Astrocyte (in vitro differentiated cells and primary cell): ENCODE data around the gene GRIP1. TPM values are rescaled to one million over a fixed set of nuclear protein-coding genes. Genes with fewer than 3 reads are reported as not detected.

Source experiments
- DNase-seq: peaks from one replicate; pipeline ENCODE4 v3.0.0-alpha.2; 2010; ENCODE audit warnings: low read depth
- FAIRE-seq: peaks from 2 replicates; lab custom pipeline; 2011; peaks lifted over from hg19 to GRCh38; lab: Jason Lieb, UNC
- H2AFZ ChIP-seq: 2 replicates; pipeline ENCODE4 v1.6.0; 2012; ENCODE audit warnings: low read depth, low read length, inconsistent platforms
- H3K27ac ChIP-seq: 2 replicates; pipeline ENCODE4 v1.5.1; 2011; ENCODE audit warnings: low read depth, low read length, inconsistent platforms
- H3K27me3 ChIP-seq: 2 replicates; pipeline ENCODE4 v1.6.0; 2011; ENCODE audit warnings: low read length, inconsistent platforms; ENCODE audit not compliant: insufficient read depth
- H3K36me3 ChIP-seq: 2 replicates; pipeline ENCODE4 v1.5.1; 2011; ENCODE audit warnings: low read length, inconsistent platforms; ENCODE audit not compliant: insufficient read depth
- H3K4me1 ChIP-seq: 2 replicates; pipeline ENCODE4 v1.5.1; 2011; ENCODE audit warnings: low read length, inconsistent platforms; ENCODE audit not compliant: insufficient read depth
- H3K4me2 ChIP-seq: 2 replicates; pipeline ENCODE4 v1.6.0; 2012; ENCODE audit warnings: low read length, inconsistent platforms
- H3K4me3 ChIP-seq: 2 replicates; pipeline ENCODE4 v1.5.1; 2011; ENCODE audit warnings: low read depth, mild to moderate bottlenecking, low read length, inconsistent platforms; ENCODE audit not compliant: insufficient read depth
- H3K79me2 ChIP-seq: 2 replicates; pipeline ENCODE4 v1.6.0; 2012; ENCODE audit warnings: mild to moderate bottlenecking, low read length, inconsistent platforms; ENCODE audit not compliant: insufficient read depth
- H3K9ac ChIP-seq: 2 replicates; pipeline ENCODE4 v1.6.0; 2012; ENCODE audit warnings: mild to moderate bottlenecking, low read length, inconsistent platforms
- H3K9me3 ChIP-seq: 2 replicates; pipeline ENCODE4 v1.5.1; 2012; ENCODE audit warnings: low read depth, mild to moderate bottlenecking, low read length, inconsistent platforms; ENCODE audit not compliant: insufficient read depth
- H4K20me1 ChIP-seq: 2 replicates; pipeline ENCODE4 v1.6.0; 2012; ENCODE audit warnings: low read length, inconsistent platforms; ENCODE audit not compliant: insufficient read depth
- H3K27ac Mint-ChIP-seq: one replicate; pipeline ENCODE4 v1.8.0; 2021; ENCODE audit warnings: mild to moderate bottlenecking, mixed read lengths; ENCODE audit not compliant: unreplicated experiment
- H3K27me3 Mint-ChIP-seq: one replicate; pipeline ENCODE4 v1.8.0; 2021; ENCODE audit warnings: low read depth, mixed read lengths; ENCODE audit not compliant: unreplicated experiment
- H3K36me3 Mint-ChIP-seq: one replicate; pipeline ENCODE4 v1.8.0; 2021; ENCODE audit warnings: low read depth, mixed read lengths; ENCODE audit not compliant: unreplicated experiment
- H3K4me1 Mint-ChIP-seq: one replicate; pipeline ENCODE4 v1.8.0; 2021; ENCODE audit warnings: low read depth, mixed read lengths; ENCODE audit not compliant: unreplicated experiment
- H3K4me3 Mint-ChIP-seq: one replicate; pipeline ENCODE4 v1.8.0; 2021; ENCODE audit warnings: mild to moderate bottlenecking, moderate library complexity, mixed read lengths; ENCODE audit not compliant: unreplicated experiment
- H3K9me3 Mint-ChIP-seq: one replicate; pipeline ENCODE4 v1.8.0; 2021; ENCODE audit warnings: mild to moderate bottlenecking, mixed read lengths; ENCODE audit not compliant: unreplicated experiment
- EZH2 ChIP-seq: IDR thresholded peaks from 2 replicates; pipeline ENCODE4 v1.6.1; 2012; ENCODE audit warnings: mild to moderate bottlenecking, low read length, inconsistent platforms; ENCODE audit not compliant: insufficient read depth
- total RNA-seq: library from RNA; stranded (reverse); gene quantifications from 2 replicates; pipeline ENCODE4 v1.2.1, GENCODE V29; 2021
- TF ChIP-seq, protein P1 (sequence below): IDR thresholded peaks from 2 replicates; pipeline ENCODE4 v1.5.1; 2011; ENCODE audit warnings: low read depth, mild to moderate bottlenecking, inconsistent platforms, low read length, moderate library complexity; ENCODE audit not compliant: insufficient read depth

Gene GRIP1
- total RNA-seq, 1 donor from 2014 or later, result 16.7 TPM

DNA sequence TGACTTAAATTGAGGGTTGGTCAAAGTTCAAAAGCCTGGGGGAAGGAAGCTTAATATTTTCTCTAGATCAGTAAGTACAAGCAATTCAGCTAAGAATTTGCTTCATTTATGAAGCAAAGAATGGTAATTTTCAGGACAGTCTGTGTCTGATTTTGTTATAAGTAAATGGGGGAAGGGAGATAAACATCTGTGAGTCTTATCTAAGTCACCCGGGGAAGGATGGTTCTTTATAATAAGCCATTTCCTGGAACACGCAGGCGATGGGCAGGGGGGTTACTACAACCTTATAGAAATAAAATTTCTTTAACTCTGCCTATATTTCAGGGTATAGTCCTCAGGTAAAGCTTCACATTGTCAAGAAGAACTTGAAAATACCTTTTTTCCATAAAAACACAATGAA lies 333.7 kb downstream of the GRIP1 start:
- H3K27me3 Mint-ChIP-seq, result no peaks in the 10 kb centered on the region
- TF ChIP-seq, protein P1, sequence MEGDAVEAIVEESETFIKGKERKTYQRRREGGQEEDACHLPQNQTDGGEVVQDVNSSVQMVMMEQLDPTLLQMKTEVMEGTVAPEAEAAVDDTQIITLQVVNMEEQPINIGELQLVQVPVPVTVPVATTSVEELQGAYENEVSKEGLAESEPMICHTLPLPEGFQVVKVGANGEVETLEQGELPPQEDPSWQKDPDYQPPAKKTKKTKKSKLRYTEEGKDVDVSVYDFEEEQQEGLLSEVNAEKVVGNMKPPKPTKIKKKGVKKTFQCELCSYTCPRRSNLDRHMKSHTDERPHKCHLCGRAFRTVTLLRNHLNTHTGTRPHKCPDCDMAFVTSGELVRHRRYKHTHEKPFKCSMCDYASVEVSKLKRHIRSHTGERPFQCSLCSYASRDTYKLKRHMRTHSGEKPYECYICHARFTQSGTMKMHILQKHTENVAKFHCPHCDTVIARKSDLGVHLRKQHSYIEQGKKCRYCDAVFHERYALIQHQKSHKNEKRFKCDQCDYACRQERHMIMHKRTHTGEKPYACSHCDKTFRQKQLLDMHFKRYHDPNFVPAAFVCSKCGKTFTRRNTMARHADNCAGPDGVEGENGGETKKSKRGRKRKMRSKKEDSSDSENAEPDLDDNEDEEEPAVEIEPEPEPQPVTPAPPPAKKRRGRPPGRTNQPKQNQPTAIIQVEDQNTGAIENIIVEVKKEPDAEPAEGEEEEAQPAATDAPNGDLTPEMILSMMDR, result no peak
- no peak for TF ChIP-seq EZH2
- no peak for FAIRE-seq
- peaks cover 24% of the 10 kb centered on the region for H3K36me3 Mint-ChIP-seq
- no peak overlapping the region for H3K27ac Mint-ChIP-seq
- no peak overlapping the region for H3K9ac ChIP-seq
- H3K4me1 ChIP-seq, result no peaks in the 10 kb centered on the region
- no peaks in the 10 kb centered on the region for H3K36me3 ChIP-seq
- no peaks in the 10 kb centered on the region for H3K79me2 ChIP-seq
- H3K27me3 ChIP-seq, result no peaks in the 10 kb centered on the region
- H3K4me3 Mint-ChIP-seq, result no peak overlapping the region
- H3K4me2 ChIP-seq, result no peak overlapping the region
- H3K4me1 Mint-ChIP-seq, result no peaks in the 10 kb centered on the region
- H4K20me1 ChIP-seq, result no peaks in the 10 kb centered on the region
- H3K9me3 ChIP-seq, result no peaks in the 10 kb centered on the region
- DNase-seq, result no peak
- no peak overlapping the region for H2AFZ ChIP-seq
- no peak overlapping the region for H3K27ac ChIP-seq
- no peak overlapping the region for H3K4me3 ChIP-seq
- peaks cover 15% of the 10 kb centered on the region for H3K9me3 Mint-ChIP-seq

DNA sequence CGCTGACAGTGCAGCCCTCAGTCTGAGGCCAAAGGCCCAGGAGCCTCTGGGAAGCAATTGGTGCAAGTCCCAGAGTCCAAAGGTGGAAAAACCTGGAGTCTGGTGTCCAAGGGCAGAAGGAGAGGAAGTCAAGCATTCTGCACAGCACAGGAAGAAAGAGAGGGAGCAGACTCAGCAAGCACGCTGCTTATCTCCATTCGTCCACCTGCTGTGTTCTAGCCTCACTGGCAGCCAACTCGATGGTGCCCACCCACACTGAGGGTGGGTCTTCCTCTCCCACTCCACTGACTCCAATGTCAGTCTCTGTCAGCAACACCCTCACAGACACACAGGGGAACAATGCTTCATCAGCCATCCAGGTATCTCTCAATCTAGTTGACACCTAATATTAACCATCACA lies 337.8 kb downstream of the GRIP1 start:
- Histone ChIP-seq H3K27me3 (no peaks in the 10 kb centered on the region), H3K4me3 (no peak overlapping the region), H3K79me2 (no peaks in the 10 kb centered on the region), H4K20me1 (no peaks in the 10 kb centered on the region), H3K27ac (no peak overlapping the region), H3K4me1 (no peaks in the 10 kb centered on the region), H3K4me2 (no peak overlapping the region), H3K9me3 (no peaks in the 10 kb centered on the region), H2AFZ (no peak overlapping the region), H3K9ac (no peak overlapping the region), H3K36me3 (no peaks in the 10 kb centered on the region)
- Mint-ChIP-seq H3K9me3 (peaks cover 18% of the 10 kb centered on the region), H3K4me3 (no peak overlapping the region), H3K36me3 (peaks cover 36% of the 10 kb centered on the region), H3K4me1 (no peaks in the 10 kb centered on the region), H3K27me3 (no peaks in the 10 kb centered on the region), H3K27ac (no peak overlapping the region)
- TF ChIP-seq, protein P1, result no peak
- no peak for TF ChIP-seq EZH2
- no peak for FAIRE-seq
- no peak for DNase-seq

DNA sequence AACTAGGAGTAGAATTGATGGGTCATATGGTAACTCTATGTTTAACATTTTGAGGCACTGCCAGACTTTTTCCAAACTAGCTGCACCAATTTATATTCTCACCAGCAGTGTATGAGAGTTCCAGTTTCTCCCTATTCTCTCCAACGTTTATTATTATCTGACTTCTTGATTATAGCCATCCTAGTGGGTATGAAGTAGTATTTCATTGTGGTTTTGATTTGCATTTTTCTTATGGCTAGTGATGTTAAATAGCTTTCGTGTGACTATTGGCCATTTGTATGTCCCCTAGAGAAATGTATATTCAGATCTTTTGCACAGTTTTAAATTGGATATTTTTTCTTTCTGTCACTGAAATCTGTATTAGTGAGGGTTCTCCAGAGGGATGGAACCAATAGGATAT lies 338.7 kb downstream of the GRIP1 start:
- H3K27me3 Mint-ChIP-seq, result no peaks in the 10 kb centered on the region
- TF ChIP-seq EZH2, result no peak
- TF ChIP-seq, protein P1, result no peak
- H3K4me1 Mint-ChIP-seq, result no peaks in the 10 kb centered on the region
- H3K36me3 Mint-ChIP-seq, result peaks cover 36% of the 10 kb centered on the region
- H4K20me1 ChIP-seq, result no peaks in the 10 kb centered on the region
- peaks cover 17% of the 10 kb centered on the region for H3K9me3 Mint-ChIP-seq
- no peak for FAIRE-seq
- no peaks in the 10 kb centered on the region for H3K9me3 ChIP-seq
- no peak overlapping the region for H3K4me3 Mint-ChIP-seq
- H3K79me2 ChIP-seq, result no peaks in the 10 kb centered on the region
- no peak overlapping the region for H3K4me3 ChIP-seq
- DNase-seq, result peak; percentile 12
- no peak overlapping the region for H3K4me2 ChIP-seq
- no peak overlapping the region for H3K27ac ChIP-seq
- no peak overlapping the region for H2AFZ ChIP-seq
- H3K27me3 ChIP-seq, result no peaks in the 10 kb centered on the region
- no peaks in the 10 kb centered on the region for H3K4me1 ChIP-seq
- H3K36me3 ChIP-seq, result no peaks in the 10 kb centered on the region
- no peak overlapping the region for H3K27ac Mint-ChIP-seq
- H3K9ac ChIP-seq, result no peak overlapping the region
